Choroid plexus epithelial cell (primary cell): ENCODE results near the gene UHRF1.
"Not testable (repeated sequence)": the region's sequence is repeated elsewhere in the genome, so short reads cannot be mapped to it uniquely, and the experiment has no call there.

ENCODE experiments used
- DNase-seq: peaks from one replicate; pipeline ENCODE4 v3.0.0-alpha.2; 2010; ENCODE audit warnings: low read depth
- H3K4me3 ChIP-seq: 2 replicates; pipeline ENCODE4 v1.5.1; 2011; ENCODE audit warnings: low read depth, mild to moderate bottlenecking, control low read depth, low read length, moderate library complexity
- TF ChIP-seq, protein P1 (sequence below): conservative IDR thresholded peaks from 2 replicates; pipeline ENCODE4 v1.5.1; 2011; ENCODE audit warnings: low read depth, mild to moderate bottlenecking, control low read depth, inconsistent platforms, low read length, moderate library complexity

UHRF1 gene

DNA sequence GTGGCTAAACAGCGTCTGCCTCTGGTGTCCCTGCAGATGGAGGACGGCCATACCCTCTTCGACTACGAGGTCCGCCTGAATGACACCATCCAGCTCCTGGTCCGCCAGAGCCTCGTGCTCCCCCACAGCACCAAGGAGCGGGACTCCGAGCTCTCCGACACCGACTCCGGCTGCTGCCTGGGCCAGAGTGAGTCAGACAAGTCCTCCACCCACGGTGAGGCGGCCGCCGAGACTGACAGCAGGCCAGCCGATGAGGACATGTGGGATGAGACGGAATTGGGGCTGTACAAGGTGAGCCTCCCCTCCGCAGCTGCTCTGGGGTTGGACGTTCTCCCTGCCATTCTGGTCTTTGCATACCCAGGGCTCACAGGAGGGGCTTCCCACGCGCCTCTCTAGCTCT is 19.9 kb downstream of the UHRF1 start:
- TF ChIP-seq, protein P1, sequence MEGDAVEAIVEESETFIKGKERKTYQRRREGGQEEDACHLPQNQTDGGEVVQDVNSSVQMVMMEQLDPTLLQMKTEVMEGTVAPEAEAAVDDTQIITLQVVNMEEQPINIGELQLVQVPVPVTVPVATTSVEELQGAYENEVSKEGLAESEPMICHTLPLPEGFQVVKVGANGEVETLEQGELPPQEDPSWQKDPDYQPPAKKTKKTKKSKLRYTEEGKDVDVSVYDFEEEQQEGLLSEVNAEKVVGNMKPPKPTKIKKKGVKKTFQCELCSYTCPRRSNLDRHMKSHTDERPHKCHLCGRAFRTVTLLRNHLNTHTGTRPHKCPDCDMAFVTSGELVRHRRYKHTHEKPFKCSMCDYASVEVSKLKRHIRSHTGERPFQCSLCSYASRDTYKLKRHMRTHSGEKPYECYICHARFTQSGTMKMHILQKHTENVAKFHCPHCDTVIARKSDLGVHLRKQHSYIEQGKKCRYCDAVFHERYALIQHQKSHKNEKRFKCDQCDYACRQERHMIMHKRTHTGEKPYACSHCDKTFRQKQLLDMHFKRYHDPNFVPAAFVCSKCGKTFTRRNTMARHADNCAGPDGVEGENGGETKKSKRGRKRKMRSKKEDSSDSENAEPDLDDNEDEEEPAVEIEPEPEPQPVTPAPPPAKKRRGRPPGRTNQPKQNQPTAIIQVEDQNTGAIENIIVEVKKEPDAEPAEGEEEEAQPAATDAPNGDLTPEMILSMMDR, result no peak
- peak; percentile 65 for DNase-seq
- H3K4me3 ChIP-seq, result no peak overlapping the region

DNA sequence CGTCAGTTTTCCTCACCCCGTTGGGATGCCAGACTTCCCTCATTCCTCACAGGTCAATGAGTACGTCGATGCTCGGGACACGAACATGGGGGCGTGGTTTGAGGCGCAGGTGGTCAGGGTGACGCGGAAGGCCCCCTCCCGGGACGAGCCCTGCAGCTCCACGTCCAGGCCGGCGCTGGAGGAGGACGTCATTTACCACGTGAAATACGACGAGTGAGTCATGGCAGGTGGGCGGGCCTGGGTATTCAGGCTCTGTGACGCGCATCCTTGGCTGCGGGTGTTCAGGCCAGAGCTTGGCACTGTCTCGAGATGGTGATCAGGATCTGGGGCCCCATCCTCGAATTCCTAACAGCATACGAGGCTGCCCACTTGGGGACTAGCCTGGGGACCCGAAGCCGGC is 21.4 kb downstream of the UHRF1 start:
- no peak overlapping the region for H3K4me3 ChIP-seq
- TF ChIP-seq, protein P1, result no peak
- DNase-seq, result no peak

DNA sequence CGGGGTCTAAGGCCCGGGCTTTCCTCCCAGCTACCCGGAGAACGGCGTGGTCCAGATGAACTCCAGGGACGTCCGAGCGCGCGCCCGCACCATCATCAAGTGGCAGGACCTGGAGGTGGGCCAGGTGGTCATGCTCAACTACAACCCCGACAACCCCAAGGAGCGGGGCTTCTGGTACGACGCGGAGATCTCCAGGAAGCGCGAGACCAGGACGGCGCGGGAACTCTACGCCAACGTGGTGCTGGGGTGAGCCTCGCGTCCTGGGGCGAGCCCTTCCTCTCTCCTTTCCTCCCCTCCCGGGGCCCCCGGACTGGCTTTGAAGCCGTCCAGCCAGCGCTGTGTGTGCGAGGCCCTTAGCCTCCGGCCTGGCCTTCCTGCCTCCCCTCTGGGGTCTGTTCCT is 23.4 kb downstream of the UHRF1 start:
- no peak for DNase-seq
- H3K4me3 ChIP-seq, result no peak overlapping the region
- TF ChIP-seq, protein P1, result no peak

DNA sequence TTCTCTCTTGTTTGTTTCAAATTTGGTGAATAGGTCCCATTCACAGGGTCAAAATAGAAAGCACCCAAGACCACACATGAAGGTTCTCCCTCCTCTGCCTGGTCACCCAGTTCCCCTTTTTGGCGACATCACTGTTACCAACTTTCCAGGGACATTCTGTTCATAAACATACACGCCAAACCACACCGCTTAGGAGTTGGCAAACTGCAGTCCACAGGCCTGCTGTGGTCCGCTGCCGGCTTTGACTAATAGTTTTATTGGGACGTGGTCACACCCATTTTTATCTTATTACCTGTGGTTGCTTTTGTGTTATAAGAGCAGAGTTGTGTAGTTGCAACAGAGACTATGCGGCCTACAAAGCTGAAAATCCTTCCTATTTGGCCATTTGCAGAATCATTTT is 24.2 kb downstream of the UHRF1 start:
- peak; percentile 23 for DNase-seq
- H3K4me3 ChIP-seq, result no peak overlapping the region
- TF ChIP-seq, protein P1, result no peak

DNA sequence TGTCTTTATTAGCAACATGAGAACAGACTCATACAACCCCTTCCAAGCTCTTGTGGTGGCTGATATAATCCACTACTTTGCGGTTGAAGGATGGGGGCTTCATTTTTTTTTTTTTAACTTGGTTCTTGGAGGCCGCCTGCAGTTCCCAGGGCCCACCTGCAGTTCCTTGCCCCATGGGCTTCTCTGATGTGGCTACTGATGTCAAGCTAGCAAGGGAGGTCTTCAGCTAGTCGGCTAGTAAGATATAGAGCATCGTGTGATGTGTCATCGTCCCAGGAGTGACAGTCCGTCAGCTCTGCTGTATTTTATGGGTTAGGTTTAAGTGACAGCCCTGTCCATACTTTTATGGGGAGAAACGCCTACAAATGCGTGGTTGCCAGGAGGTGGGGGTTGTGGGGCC is 26.1 kb downstream of the UHRF1 start:
- no peak overlapping the region for H3K4me3 ChIP-seq

DNA sequence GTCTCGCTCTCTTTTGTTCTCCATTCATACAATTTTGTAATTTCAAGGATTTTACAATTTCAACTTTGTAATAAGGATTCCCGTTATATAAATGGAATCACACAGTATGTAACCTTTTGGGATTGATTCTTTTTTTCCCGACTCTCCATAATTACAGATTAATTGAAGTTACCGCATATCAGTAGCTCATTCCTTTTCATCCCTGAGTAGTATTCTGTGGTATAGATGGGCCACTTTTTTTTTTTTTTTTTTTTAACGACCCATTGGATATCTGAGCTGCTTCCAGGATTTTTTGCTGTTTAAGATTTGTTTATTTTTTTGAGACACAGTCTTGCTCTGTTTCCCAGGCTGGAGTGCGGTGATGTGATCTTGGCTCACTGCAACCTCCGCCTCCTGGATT is 27.8 kb downstream of the UHRF1 start:
- TF ChIP-seq, protein P1, result no peak

More for the DNA sequence above, 26.1 kb downstream of the UHRF1 start:
- DNase-seq, result no peak
- TF ChIP-seq, protein P1, result no peak

DNA sequence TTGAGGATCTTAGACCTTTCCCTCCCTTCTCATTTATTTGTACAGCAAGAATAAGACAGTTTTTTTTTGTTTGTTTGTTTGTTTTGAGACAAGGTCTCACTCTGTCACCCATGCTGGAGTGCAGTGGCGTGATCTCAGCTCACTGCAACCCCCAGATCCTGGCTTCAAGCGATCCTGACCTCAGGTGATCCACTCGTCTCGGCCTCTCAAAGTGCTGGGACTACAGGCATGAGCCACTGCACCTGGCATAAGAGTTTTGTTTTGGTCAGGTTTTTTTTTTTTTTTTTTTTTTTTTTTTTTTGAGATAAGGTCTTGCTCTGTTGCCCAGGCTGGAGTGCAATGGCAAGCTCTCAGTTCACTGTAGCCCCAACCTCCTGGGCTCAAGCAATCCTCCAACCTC is 29.2 kb downstream of the UHRF1 start:
- not testable (repeated sequence) for DNase-seq, H3K4me3 ChIP-seq

More for the DNA sequence above, 27.8 kb downstream of the UHRF1 start:
- no peak overlapping the region for H3K4me3 ChIP-seq
- no peak for DNase-seq

DNA sequence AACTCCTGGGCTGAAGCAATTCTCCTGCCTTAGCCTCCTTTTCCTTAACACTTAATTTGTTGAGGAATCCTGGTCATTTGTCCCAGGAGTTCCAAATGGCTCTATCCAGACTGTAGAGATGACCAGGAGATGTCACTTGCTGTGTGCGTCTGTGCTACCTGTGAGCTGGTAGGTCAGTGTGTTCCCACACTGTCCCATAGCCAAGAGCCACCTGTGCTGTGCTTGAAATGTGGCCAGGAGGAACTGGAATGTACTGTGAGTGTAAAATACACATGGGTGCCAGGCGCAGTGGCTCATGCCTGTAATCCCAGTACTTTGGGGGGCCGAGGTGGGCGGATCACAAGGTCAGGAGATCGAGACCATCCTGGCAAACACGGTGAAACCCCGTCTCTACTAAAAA is 30.2 kb downstream of the UHRF1 start:
- no peak for DNase-seq
- TF ChIP-seq, protein P1, result no peak
- no peak overlapping the region for H3K4me3 ChIP-seq

DNA sequence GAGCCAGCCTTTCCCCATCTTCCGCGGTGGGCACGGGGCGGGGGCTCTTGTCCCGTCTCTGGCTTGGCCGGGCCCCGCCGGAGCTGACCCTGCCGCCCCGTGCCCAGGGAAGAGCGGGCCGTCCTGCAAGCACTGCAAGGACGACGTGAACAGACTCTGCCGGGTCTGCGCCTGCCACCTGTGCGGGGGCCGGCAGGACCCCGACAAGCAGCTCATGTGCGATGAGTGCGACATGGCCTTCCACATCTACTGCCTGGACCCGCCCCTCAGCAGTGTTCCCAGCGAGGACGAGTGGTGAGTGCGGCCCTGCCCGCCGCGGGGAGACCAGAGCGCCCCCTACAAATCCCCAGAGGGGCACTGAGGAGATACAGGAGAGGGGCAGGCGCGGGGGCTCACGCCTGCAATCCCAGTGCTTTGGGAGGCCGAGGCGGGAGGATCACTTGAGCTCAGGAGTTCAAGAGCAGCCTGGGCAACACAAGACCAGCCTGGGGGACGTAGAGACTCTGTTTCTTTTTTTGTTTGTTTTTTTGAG is 32.4 kb downstream of the UHRF1 start:
- DNase-seq, H3K4me3 ChIP-seq: not testable (repeated sequence)

DNA sequence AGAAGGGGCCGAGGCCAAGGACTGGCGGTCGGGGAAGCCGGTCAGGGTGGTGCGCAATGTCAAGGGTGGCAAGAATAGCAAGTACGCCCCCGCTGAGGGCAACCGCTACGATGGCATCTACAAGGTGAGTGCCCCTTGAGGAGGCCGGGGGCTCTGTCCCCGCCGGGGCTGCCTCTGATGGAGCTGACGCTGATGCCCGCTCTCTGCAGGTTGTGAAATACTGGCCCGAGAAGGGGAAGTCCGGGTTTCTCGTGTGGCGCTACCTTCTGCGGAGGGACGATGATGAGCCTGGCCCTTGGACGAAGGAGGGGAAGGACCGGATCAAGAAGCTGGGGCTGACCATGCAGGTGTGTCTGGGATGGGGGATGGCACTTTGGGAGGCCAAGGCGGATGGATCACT is 41.3 kb downstream of the UHRF1 start:
- not testable (repeated sequence) for H3K4me3 ChIP-seq

More for the DNA sequence above, 41.3 kb downstream of the UHRF1 start:
- not testable (repeated sequence) for DNase-seq
